Esophagus muscularis mucosa (tissue), 4 donors: Measurements from ENCODE around the gene NIPSNAP2. TPM values are rescaled to one million over a fixed set of nuclear protein-coding genes. Genes with fewer than 3 reads are reported as not detected.
"Not testable (repeated sequence)": the region's sequence is repeated elsewhere in the genome, so short reads cannot be mapped to it uniquely, and the experiment has no call there.

Experiments
- DNase-seq: peaks from one replicate; pipeline ENCODE4 v3.0.0-alpha.2; 2017; ENCODE audit errors: extremely low spot score
- H3K27ac ChIP-seq, 4 donors: fragments of 200-600 bp; sonication (generic); replicated peaks in 1 of 4; 1 replicate in 3 of 4; 2 replicates in 1 of 4; pipeline ENCODE4 v1.5.1; 2016 to 2019; ENCODE audit warnings: mild to moderate bottlenecking in 1 of 4
- H3K27me3 ChIP-seq, 4 donors: fragments of 200-600 bp; sonication (generic); one replicate each; pipeline versions ENCODE4 v1.5.1 to v1.6.0; 2016 to 2019
- H3K36me3 ChIP-seq, 4 donors: fragments of 200-600 bp; sonication (generic); one replicate each; pipeline ENCODE4 v1.5.1; 2016 to 2019
- H3K4me1 ChIP-seq, 4 donors: fragments of 200-600 bp; sonication (generic); one replicate each; pipeline ENCODE4 v1.5.1; 2016 to 2019
- H3K4me3 ChIP-seq, 4 donors: fragments of 200-600 bp; sonication (generic); 1 replicate in 2 of 4; 2 replicates in 2 of 4; pipeline ENCODE4 v1.5.1; 2016 to 2019; ENCODE audit warnings: mild to moderate bottlenecking in 4 of 4, moderate library complexity in 1 of 4
- H3K9me3 ChIP-seq, 4 donors: fragments of 200-600 bp; sonication (generic); 1 replicate in 3 of 4; 2 replicates in 1 of 4; pipeline ENCODE4 v1.5.1; 2016 to 2019
- EP300 ChIP-seq: sonication (generic); formaldehyde crosslinking; IDR thresholded peaks from one replicate; pipeline ENCODE4 v1.6.1; 2017; ENCODE audit warnings: antibody characterized with exemption
- POLR2A ChIP-seq: fragments of 450-650 bp; IDR thresholded peaks from one replicate; pipeline ENCODE4 v1.6.1; 2017; ENCODE audit warnings: antibody characterized with exemption, moderate library complexity, mild to moderate bottlenecking, low read depth
- POLR2AphosphoS5 ChIP-seq, 2 donors: sonication (generic); formaldehyde crosslinking; IDR thresholded peaks; one replicate each; pipeline ENCODE4 v1.6.1; 2017; ENCODE audit warnings: antibody characterized with exemption in 2 of 2
- WGBS: methylation state at CpG from one replicate; pipeline ENCODE4 v1.1.5; 2018; 5-methylcytosine and 5-hydroxymethylcytosine counted together
- intact Hi-C: fragments of 100-400 bp; cut with DNase I; formaldehyde crosslinking; loops from one replicate; pipeline ENCODE4 v1.15.1; 2023
- total RNA-seq, 4 donors: library from RNA; depleted of rRNA; stranded (reverse); fragments of >200 nt; gene quantifications; one replicate each; pipeline versions ENCODE4 v1.1.0 to v1.2.1, GENCODE V29; 2016
- TF ChIP-seq, protein P1 (sequence below), 3 experiments: fragments of 200-600 bp in 2 of 3; fragments of 450-650 bp in 1 of 3; sonication (generic) in 2 of 3; IDR thresholded peaks; one replicate each; pipeline ENCODE4 v1.5.1; 2017 to 2019; ENCODE audit warnings: antibody characterized with exemption in 3 of 3, mild to moderate bottlenecking in 2 of 3, moderate library complexity in 1 of 3

Gene NIPSNAP2
- total RNA-seq, 4 donors from 2014 or later: 93.3 to 131 (median 116) TPM

DNA sequence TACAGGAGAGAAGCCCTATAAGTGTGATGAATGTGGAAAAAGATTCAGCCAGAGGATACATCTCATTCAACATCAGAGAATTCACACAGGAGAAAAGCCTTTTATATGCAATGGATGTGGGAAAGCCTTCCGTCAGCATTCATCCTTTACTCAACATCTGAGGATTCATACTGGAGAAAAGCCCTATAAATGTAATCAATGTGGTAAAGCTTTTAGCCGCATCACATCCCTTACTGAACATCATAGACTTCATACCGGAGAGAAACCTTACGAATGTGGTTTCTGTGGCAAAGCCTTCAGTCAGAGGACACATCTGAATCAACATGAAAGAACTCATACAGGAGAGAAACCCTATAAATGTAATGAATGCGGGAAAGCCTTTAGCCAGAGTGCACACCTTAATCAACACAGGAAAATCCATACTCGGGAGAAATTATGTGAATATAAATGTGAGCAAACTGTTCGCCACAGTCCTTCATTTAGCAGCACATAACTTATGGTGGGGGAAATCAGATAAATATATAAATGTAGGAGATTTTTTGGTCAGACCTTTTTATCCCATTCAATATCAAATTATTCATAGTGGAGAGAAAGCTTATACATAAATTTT, 24.8 kb upstream of the NIPSNAP2 start:
- Histone ChIP-seq H3K4me3 (no peak overlapping the region), H3K27ac (no peak overlapping the region), H3K9me3 (peaks cover 0 to 61% (median 53%) of the 10 kb centered on the region in 4 donors), H3K27me3 (no peaks in the 10 kb centered on the region), H3K36me3 (peaks cover 0 to 28% (median 13%) of the 10 kb centered on the region in 4 donors), H3K4me1 (no peaks in the 10 kb centered on the region)
- TF ChIP-seq POLR2AphosphoS5 (IDR thresholded peaks at IDR 0.05) (no peak), EP300 (no peak), POLR2A (no peak)
- TF ChIP-seq, protein P1, sequence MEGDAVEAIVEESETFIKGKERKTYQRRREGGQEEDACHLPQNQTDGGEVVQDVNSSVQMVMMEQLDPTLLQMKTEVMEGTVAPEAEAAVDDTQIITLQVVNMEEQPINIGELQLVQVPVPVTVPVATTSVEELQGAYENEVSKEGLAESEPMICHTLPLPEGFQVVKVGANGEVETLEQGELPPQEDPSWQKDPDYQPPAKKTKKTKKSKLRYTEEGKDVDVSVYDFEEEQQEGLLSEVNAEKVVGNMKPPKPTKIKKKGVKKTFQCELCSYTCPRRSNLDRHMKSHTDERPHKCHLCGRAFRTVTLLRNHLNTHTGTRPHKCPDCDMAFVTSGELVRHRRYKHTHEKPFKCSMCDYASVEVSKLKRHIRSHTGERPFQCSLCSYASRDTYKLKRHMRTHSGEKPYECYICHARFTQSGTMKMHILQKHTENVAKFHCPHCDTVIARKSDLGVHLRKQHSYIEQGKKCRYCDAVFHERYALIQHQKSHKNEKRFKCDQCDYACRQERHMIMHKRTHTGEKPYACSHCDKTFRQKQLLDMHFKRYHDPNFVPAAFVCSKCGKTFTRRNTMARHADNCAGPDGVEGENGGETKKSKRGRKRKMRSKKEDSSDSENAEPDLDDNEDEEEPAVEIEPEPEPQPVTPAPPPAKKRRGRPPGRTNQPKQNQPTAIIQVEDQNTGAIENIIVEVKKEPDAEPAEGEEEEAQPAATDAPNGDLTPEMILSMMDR (IDR thresholded peaks at IDR 0.05): no peak
- intact Hi-C loops: no loop called here
- WGBS: 90% methylated on average over 7 of the region's 7 CpGs
- no peak for DNase-seq

DNA sequence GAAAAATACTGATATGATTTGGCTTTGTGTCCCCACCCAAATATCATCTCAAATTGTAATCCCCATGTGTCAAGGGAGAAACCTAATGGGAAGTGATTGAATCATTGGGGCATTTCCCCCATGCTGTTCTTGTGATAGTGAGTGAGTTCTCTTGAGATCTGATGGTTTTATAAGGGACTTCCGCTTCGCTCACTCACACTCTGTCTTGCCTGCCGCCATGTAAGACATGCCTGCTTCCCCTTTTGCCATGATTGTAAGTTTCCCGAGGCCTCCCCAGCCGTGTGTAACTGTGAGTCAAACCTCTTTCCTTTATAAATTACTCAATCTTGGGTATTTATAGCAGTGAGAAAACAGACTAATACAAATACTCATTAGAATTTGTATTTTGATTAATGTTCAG, 17.8 kb upstream of the NIPSNAP2 start:
- 91% methylated on average over 5 of the region's 5 CpGs for WGBS
- Histone ChIP-seq H3K4me1 (peaks cover 0 to 5% (median 1%) of the 10 kb centered on the region in 4 donors), H3K4me3 (no peak overlapping the region), H3K9me3 (peaks cover 0 to 6% (median 2%) of the 10 kb centered on the region in 4 donors), H3K36me3 (no peaks in the 10 kb centered on the region), H3K27me3 (no peaks in the 10 kb centered on the region), H3K27ac (no peak overlapping the region)
- intact Hi-C loops: no loop called here
- no peak for TF ChIP-seq POLR2A
- TF ChIP-seq POLR2AphosphoS5 (IDR thresholded peaks at IDR 0.05): no peak
- TF ChIP-seq, protein P1 (IDR thresholded peaks at IDR 0.05): no peak
- no peak for TF ChIP-seq EP300
- no peak for DNase-seq

DNA sequence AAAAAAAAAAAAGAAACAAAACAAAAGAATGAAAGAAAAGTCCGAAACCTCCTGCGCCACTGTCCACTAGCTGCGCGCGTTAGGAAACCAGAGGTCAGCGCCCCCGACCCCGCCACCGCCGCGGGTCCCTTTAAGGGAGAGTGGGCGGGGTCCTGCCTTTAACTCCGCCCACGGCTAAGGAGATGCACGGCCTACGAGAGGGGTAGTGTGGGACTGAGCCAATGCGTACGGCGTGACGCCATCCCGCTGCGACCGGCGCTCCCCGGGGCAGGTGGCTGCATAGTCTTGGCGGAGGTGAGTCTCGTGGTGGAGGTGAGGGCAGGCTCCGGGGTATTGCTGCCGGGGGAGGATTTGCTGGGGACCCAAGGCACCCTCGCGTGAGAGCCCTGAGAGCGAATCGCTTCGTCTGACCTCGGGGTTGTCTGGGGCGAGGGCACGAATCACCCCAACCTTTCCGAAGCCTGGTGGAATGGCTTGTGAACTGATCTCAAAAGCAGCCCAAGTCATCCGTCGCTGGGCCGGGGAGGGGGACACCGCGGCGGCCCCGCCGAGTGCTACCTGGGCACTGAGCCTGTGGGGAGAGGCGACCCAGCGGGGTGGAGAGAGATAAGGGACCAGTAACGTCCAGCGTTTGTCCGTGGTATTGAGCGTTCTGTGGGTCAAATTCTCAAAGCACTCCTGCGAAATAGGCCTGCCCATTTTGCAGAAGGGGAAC, 12.6 kb upstream of the NIPSNAP2 start, which contains the start of gene MRPS17:
Gene MRPS17 (plus strand): TSS at position 241 of the 715 bp plus-strand sequence. CDS start 1,319 bp downstream, outside the sequence.
- WGBS: under 1% methylated on average over 38 of the region's 53 CpGs
- intact Hi-C loops: no loop called here

GRCh38 chr7:55952352-55952671, 12.1 kb upstream of the NIPSNAP2 start:
- Histone ChIP-seq H3K36me3 (peaks cover 4 to 37% (median 28%) of the 10 kb centered on the region in 4 donors), H3K27ac (peak overlapping the region; percentile 86 to 88 (median 88)), H3K4me3 (peak overlapping the region; percentile 84 to 98 (median 91)), H3K4me1 (peaks cover 8 to 21% (median 14%) of the 10 kb centered on the region in 4 donors)
- 31% methylated on average over 19 of the region's 19 CpGs for WGBS
- H3K9me3 ChIP-seq, DNase-seq, H3K27me3 ChIP-seq, intact Hi-C loops: not testable (repeated sequence)

More for the DNA sequence above, 12.6 kb upstream of the NIPSNAP2 start, which contains the start of gene MRPS17:
- Histone ChIP-seq H3K36me3 (peaks cover 4 to 37% (median 28%) of the 10 kb centered on the region in 4 donors), H3K27ac (peak within 1 kb of the TSS; percentile 86 to 88 (median 88)), H3K27me3 (no peaks in the 10 kb centered on the region), H3K4me1 (peaks cover 8 to 21% (median 14%) of the 10 kb centered on the region in 4 donors), H3K4me3 (peak within 1 kb of the TSS; percentile 84 to 98 (median 91)), H3K9me3 (no peaks in the 10 kb centered on the region)
- TF ChIP-seq POLR2A (peak; percentile 54), POLR2AphosphoS5 (IDR thresholded peaks at IDR 0.05) (peak; percentile 96), EP300 (no peak)
- TF ChIP-seq, protein P1 (IDR thresholded peaks at IDR 0.05): peak in 1 of 3 experiments; percentile 12
- peak; percentile 94 for DNase-seq

- Histone ChIP-seq H3K36me3 (peaks cover 4 to 37% (median 28%) of the 10 kb centered on the region in 4 donors), H3K27me3 (no peaks in the 10 kb centered on the region), H3K4me1 (peaks cover 8 to 21% (median 14%) of the 10 kb centered on the region in 4 donors), H3K4me3 (no peak overlapping the region), H3K27ac (no peak overlapping the region), H3K9me3 (no peaks in the 10 kb centered on the region)
- TF ChIP-seq EP300 (no peak), POLR2AphosphoS5 (IDR thresholded peaks at IDR 0.05) (no peak), POLR2A (no peak)
- TF ChIP-seq, protein P1 (IDR thresholded peaks at IDR 0.05): no peak
- intact Hi-C loops: no loop called here
- DNase-seq: no peak
- WGBS: 93% methylated on average over 11 of the region's 11 CpGs
Observed at GRCh38 chr7:55953707-55954475, 10.5 kb upstream of the NIPSNAP2 start.
